Calu3 (cell line): ENCODE results near the gene SLC12A4. TPM values are rescaled to one million over a fixed set of nuclear protein-coding genes. Genes with fewer than 3 reads are reported as not detected.
A peak's percentile ranks its signal among the peaks of the same experiment; 100 is the strongest.

Source experiments
- BruUV-seq: library from RNA; stranded (reverse); fragments of 400-500 nt; replicated peaks from 2 replicates; lab custom pipeline; 2021; lab: Mats Ljungman, UMichigan
- CTCF ChIA-PET: fragments of 300-600 bp; sonication (Branson Sonifier 250); formaldehyde crosslinking; loops from one replicate; lab custom pipeline; 2022; ENCODE audit warnings: antibody characterized with exemption; lab: Charles Lee
- DNase-seq: peaks from one replicate; pipeline ENCODE4 v3.0.0; 2022
- H3K27ac Mint-ChIP-seq: one replicate; pipeline ENCODE4 v1.8.0; 2022; ENCODE audit warnings: mixed read lengths; ENCODE audit not compliant: unreplicated experiment
- H3K27me3 Mint-ChIP-seq: one replicate; pipeline ENCODE4 v1.8.0; 2022; ENCODE audit warnings: mixed read lengths; ENCODE audit not compliant: unreplicated experiment
- H3K36me3 Mint-ChIP-seq: one replicate; pipeline ENCODE4 v1.8.0; 2022; ENCODE audit warnings: mild to moderate bottlenecking, moderate library complexity, mixed read lengths; ENCODE audit not compliant: insufficient read depth, unreplicated experiment
- H3K4me1 Mint-ChIP-seq: one replicate; pipeline ENCODE4 v1.8.0; 2022; ENCODE audit warnings: mild to moderate bottlenecking, low read depth, mixed read lengths; ENCODE audit not compliant: unreplicated experiment
- H3K4me3 Mint-ChIP-seq: one replicate; pipeline ENCODE4 v1.8.0; 2022; ENCODE audit warnings: mild to moderate bottlenecking, low read depth, moderate library complexity, mixed read lengths; ENCODE audit not compliant: unreplicated experiment
- H3K9me3 Mint-ChIP-seq: one replicate; pipeline ENCODE4 v1.8.0; 2022; ENCODE audit warnings: low read depth, mixed read lengths; ENCODE audit not compliant: unreplicated experiment
- intact Hi-C: fragments of 100-400 bp; cut with micrococcal nuclease; formaldehyde crosslinking; loops from one replicate; pipeline ENCODE4 v1.10.0; 2022; ENCODE audit not compliant: unreplicated experiment
- total RNA-seq: library from RNA; stranded (reverse); gene quantifications from 2 replicates; pipeline ENCODE4 v1.2.3, GENCODE V29; 2022
- TF ChIP-seq, protein P1 (sequence below): fragments of 200-600 bp; IDR thresholded peaks from one replicate; pipeline ENCODE4 v1.8.0; 2022; ENCODE audit warnings: antibody characterized with exemption; ENCODE audit not compliant: unreplicated experiment

The SLC12A4 gene
- total RNA-seq, 1 experiment from 2014 or later = 38.0 TPM

DNA sequence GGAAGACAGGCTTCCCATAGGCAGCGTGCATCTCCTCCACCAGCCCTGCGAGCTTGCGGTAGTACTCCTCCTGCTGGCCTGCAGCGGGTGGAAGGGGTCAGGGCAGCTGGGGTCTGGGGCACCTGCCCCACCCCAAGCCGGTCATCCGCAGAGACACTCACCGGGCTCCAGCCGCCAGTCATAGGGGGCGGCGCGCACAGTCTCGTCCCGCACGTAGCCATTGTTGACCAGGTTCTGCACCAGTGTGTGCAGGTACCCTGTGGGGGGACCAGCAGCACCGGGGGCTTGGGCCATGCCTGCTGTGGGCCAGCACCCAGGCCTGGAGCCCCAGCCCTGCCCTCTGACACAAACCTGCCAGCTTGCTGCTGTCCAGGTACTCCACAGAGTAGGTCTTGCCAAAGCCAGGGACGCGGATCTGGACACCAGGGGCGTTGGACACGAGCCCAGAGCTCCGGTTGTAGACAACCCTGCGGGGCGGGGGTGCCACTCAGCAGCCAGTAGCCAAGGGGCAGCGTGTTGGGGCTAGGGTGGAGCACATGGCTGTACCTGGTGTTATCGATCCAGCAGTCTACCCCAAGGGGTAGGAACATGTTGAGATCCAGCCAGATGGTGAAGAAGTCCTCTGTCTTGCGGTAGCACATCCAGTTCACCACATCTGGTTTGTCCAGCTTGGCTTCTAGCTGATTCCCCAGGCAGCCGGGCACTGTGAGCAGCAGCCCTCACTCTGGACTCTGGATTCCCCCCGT, 25.8 kb downstream of the SLC12A4 start:
- intact Hi-C loops = no loop called here
- no peak for DNase-seq
- H3K36me3 Mint-ChIP-seq = peaks cover 64% of the 10 kb centered on the region
- no peak overlapping the region for H3K4me3 Mint-ChIP-seq
- H3K4me1 Mint-ChIP-seq = peaks cover under 1% of the 10 kb centered on the region
- TF ChIP-seq, protein P1, sequence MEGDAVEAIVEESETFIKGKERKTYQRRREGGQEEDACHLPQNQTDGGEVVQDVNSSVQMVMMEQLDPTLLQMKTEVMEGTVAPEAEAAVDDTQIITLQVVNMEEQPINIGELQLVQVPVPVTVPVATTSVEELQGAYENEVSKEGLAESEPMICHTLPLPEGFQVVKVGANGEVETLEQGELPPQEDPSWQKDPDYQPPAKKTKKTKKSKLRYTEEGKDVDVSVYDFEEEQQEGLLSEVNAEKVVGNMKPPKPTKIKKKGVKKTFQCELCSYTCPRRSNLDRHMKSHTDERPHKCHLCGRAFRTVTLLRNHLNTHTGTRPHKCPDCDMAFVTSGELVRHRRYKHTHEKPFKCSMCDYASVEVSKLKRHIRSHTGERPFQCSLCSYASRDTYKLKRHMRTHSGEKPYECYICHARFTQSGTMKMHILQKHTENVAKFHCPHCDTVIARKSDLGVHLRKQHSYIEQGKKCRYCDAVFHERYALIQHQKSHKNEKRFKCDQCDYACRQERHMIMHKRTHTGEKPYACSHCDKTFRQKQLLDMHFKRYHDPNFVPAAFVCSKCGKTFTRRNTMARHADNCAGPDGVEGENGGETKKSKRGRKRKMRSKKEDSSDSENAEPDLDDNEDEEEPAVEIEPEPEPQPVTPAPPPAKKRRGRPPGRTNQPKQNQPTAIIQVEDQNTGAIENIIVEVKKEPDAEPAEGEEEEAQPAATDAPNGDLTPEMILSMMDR = no peak
- H3K27ac Mint-ChIP-seq = peak overlapping the region; percentile 55
- CTCF ChIA-PET = interaction anchor here (0.5 to 0.8 kb wide), 3 partner anchors 51 to 126 kb away, joined by 3 to 12 read pairs (median 3); no protein-coding TSS in a partner anchor
- H3K27me3 Mint-ChIP-seq = no peaks in the 10 kb centered on the region
- no TSS peak for BruUV-seq
- H3K9me3 Mint-ChIP-seq = no peaks in the 10 kb centered on the region

DNA sequence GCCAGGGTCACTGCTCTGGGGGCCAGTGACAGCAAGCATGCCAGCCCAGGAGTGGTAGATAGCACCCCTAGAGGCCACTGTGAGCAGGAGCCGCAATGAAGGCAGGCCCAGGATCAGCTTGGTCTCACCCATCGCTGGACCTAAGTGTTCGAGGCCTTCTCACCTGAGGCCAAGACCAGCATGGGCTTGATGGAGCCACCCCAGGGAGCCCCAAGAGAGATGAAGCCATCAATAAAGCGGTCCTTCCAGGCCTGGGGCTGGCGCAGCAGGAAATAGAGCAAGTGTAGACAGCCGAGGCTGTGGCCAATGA, 26.3 kb downstream of the SLC12A4 start:
- intact Hi-C loops = no loop called here
- peak; percentile 59 for DNase-seq
- peaks cover 6% of the 10 kb centered on the region for H3K4me1 Mint-ChIP-seq
- TF ChIP-seq, protein P1 = peak; percentile 76
- H3K4me3 Mint-ChIP-seq = no peak overlapping the region
- peaks cover 65% of the 10 kb centered on the region for H3K36me3 Mint-ChIP-seq
- CTCF ChIA-PET = interaction anchor here (0.5 to 0.8 kb wide), 3 partner anchors 52 to 126 kb away, joined by 3 to 12 read pairs (median 3); no protein-coding TSS in a partner anchor
- BruUV-seq = no TSS peak
- H3K9me3 Mint-ChIP-seq = no peaks in the 10 kb centered on the region
- H3K27ac Mint-ChIP-seq = peak overlapping the region; percentile 55
- no peaks in the 10 kb centered on the region for H3K27me3 Mint-ChIP-seq

DNA sequence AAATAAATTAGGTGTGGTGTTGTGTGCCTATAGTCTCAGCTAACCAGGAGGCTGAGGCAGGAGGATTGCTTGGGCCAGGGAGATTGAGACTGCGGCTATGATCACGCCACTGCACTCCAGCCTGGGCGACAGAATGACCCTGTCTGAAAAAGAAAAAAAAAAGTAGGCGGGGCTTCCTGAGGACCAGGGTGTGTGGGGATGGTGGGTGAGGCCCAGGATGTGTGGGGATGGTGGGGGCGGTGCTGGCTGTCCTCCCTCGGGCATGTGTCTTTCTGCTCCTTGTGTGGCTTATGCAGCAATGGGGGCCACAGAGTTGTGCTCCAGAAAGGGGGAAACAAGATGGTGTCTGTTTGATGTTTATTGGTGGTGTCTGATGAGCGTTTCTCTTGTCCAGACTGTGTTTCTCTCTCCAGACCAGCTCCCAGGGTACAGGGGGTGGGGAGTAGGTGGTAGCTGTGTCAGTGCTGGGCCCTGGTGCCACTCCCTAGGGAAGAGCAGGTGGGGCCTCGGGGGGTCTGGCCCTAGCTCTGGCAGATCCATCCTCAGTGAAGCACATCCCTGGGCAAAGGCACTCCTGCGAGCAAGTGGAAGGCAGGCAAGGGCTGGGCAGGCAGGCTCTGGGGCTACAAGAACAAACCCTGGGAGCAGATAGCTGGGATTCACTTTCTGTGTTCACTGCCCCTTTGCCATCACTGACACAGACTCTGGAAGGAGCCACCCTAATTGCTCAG, 26.8 kb downstream of the SLC12A4 start:
- no peaks in the 10 kb centered on the region for H3K9me3 Mint-ChIP-seq
- H3K27me3 Mint-ChIP-seq = no peaks in the 10 kb centered on the region
- intact Hi-C loops = no loop called here
- no TSS peak for BruUV-seq
- H3K36me3 Mint-ChIP-seq = peaks cover 65% of the 10 kb centered on the region
- peak overlapping the region; percentile 55 for H3K27ac Mint-ChIP-seq
- H3K4me3 Mint-ChIP-seq = no peak overlapping the region
- DNase-seq = no peak
- CTCF ChIA-PET = interaction anchor here (0.6 to 1.2 kb wide), 2 partner anchors 8 to 316 kb away, joined by 3 to 4 read pairs; no protein-coding TSS in a partner anchor
- H3K4me1 Mint-ChIP-seq = peaks cover 11% of the 10 kb centered on the region
- TF ChIP-seq, protein P1 = no peak

DNA sequence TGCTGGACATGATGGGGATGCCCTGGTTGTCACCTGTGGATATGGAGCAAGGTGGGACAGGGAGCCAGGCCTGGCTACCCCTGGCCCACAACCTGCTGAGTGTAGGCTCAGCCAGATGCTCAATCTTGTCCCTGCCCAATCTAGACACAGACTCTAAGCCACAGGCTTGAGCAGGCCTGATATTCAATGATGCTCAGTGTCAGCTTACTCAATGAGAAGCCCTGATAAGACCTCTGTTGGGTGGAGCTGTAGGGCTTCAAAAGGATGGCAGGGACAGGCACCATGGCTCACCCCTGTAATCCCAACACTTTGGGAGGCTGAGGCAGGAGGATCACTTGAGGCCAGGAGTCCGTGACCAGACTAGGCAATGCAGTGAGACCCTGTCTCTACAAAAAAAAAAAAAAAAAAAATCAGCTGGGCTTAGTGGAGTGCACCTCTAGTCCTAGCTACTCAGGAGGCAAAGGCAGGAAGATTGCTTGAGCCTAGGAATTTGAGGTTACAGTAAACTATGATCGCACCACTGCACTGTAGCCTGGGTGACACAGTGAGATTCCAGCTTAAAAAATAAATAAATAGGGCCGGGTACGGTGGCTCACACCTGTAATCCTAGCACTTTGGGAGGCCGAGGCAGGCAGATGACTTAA, 27.9 kb downstream of the SLC12A4 start:
- no peak overlapping the region for H3K27ac Mint-ChIP-seq
- peaks cover 12% of the 10 kb centered on the region for H3K4me1 Mint-ChIP-seq
- intact Hi-C loops = no loop called here
- CTCF ChIA-PET = interaction anchor here (1.2 kb wide), 1 partner anchor 9 kb away, joined by 4 read pairs; no protein-coding TSS in a partner anchor
- TF ChIP-seq, protein P1 = no peak
- H3K27me3 Mint-ChIP-seq = no peaks in the 10 kb centered on the region
- no peaks in the 10 kb centered on the region for H3K9me3 Mint-ChIP-seq
- no peak for DNase-seq
- H3K36me3 Mint-ChIP-seq = peaks cover 67% of the 10 kb centered on the region
- H3K4me3 Mint-ChIP-seq = no peak overlapping the region
- no TSS peak for BruUV-seq
